PC-3 (cell line): Measurements from ENCODE around the gene COPRS. TPM values are rescaled to one million over a fixed set of nuclear protein-coding genes. Genes with fewer than 3 reads are reported as not detected.

Experiments used
- ATAC-seq: fragments of 200-7000 bp; cut with Tn5 transposase; 2 replicates; pipeline ENCODE4 v1.9.1; 2020; ENCODE audit warnings: mild to moderate bottlenecking, moderate library complexity
- BruUV-seq: library from RNA; stranded (reverse); fragments of 400-500 nt; replicated peaks from 2 replicates; lab custom pipeline; 2021; lab: Mats Ljungman, UMichigan
- CTCF ChIA-PET: fragments of 300-600 bp; sonication (Branson Sonifier 250); formaldehyde crosslinking; loops from one replicate; lab custom pipeline; 2022; ENCODE audit warnings: antibody characterized with exemption; lab: Charles Lee
- POLR2A ChIA-PET: fragments of 300-600 bp; sonication (Branson Sonifier 250); formaldehyde crosslinking; loops from one replicate; lab custom pipeline; 2022; ENCODE audit warnings: antibody characterized with exemption; ENCODE audit not compliant: unreplicated experiment; lab: Charles Lee
- DNase-seq: peaks from one replicate; pipeline ENCODE4 v3.0.0-alpha.2; 2015
- H2AFZ ChIP-seq: fragments of 300-600 bp; sonication (generic); 2 replicates; pipeline ENCODE4 v1.6.0; 2016; ENCODE audit warnings: antibody characterized with exemption, low read length
- H3F3A ChIP-seq: fragments of 300-600 bp; sonication (generic); one replicate; pipeline ENCODE4 v1.6.0; 2017; ENCODE audit warnings: antibody characterized with exemption, low read length, control low read depth, mild to moderate bottlenecking; ENCODE audit not compliant: unreplicated experiment
- H3K27ac ChIP-seq: fragments of 300-600 bp; sonication (generic); 2 replicates; pipeline ENCODE4 v1.5.1; 2016; ENCODE audit warnings: mild to moderate bottlenecking, low read length
- H3K27me3 ChIP-seq: fragments of 300-600 bp; sonication (generic); 2 replicates; pipeline ENCODE4 v1.6.1; 2016; ENCODE audit warnings: low read length, mixed read lengths
- H3K36me3 ChIP-seq: fragments of 300-600 bp; sonication (generic); 2 replicates; pipeline ENCODE4 v1.6.1; 2016; ENCODE audit warnings: low read depth, mixed run types, low read length, mixed read lengths
- H3K4me1 ChIP-seq: fragments of 300-600 bp; sonication (generic); 2 replicates; pipeline ENCODE4 v1.5.1; 2016; ENCODE audit warnings: low read length; ENCODE audit not compliant: insufficient read depth
- H3K4me2 ChIP-seq: fragments of 300-600 bp; sonication (generic); 2 replicates; pipeline ENCODE4 v1.6.0; 2016; ENCODE audit warnings: low read length
- H3K4me3 ChIP-seq: fragments of 300-600 bp; sonication (generic); 2 replicates; pipeline ENCODE4 v1.5.1; 2016; ENCODE audit warnings: mild to moderate bottlenecking, low read length, mixed read lengths
- H3K79me2 ChIP-seq: fragments of 300-600 bp; sonication (generic); 2 replicates; pipeline ENCODE4 v1.6.1; 2017; ENCODE audit warnings: low read length, mixed read lengths
- H3K9ac ChIP-seq: fragments of 300-600 bp; sonication (generic); 2 replicates; pipeline ENCODE4 v1.6.0; 2016; ENCODE audit warnings: mild to moderate bottlenecking, low read length
- H3K9me2 ChIP-seq: fragments of 300-600 bp; sonication (generic); replicated peaks from 2 replicates; pipeline ENCODE4 v1.6.1; 2016; ENCODE audit warnings: mixed run types, low read length, mixed read lengths
- H3K9me3 ChIP-seq: fragments of 300-600 bp; sonication (generic); 2 replicates; pipeline ENCODE4 v1.6.1; 2016; ENCODE audit warnings: low read length, mixed read lengths
- H4K20me1 ChIP-seq: fragments of 300-600 bp; sonication (generic); 2 replicates; pipeline ENCODE4 v1.6.1; 2016; ENCODE audit warnings: low read length, mixed read lengths
- EZH2 ChIP-seq: fragments of 300-600 bp; sonication (generic); IDR thresholded peaks from one replicate; pipeline ENCODE4 v1.6.1; 2017; ENCODE audit warnings: antibody characterized with exemption, mild to moderate bottlenecking, low read length; ENCODE audit not compliant: unreplicated experiment
- EZH2phosphoT487 ChIP-seq: fragments of 300-600 bp; sonication (generic); IDR thresholded peaks from 2 replicates; pipeline ENCODE4 v1.6.1; 2018; ENCODE audit warnings: mild to moderate bottlenecking, antibody characterized with exemption, low read length, borderline replicate concordance
- intact Hi-C: fragments of 100-400 bp; cut with micrococcal nuclease; formaldehyde crosslinking; loops from 2 replicates; pipeline ENCODE4 v1.9.0; 2023
- total RNA-seq: library from RNA; depleted of rRNA; stranded (reverse); fragments of >200 nt; gene quantifications from 2 replicates; pipeline ENCODE4 v1.2.3, GENCODE V29; 2014
- TF ChIP-seq, protein P1 (sequence below): fragments of 300-600 bp; sonication (generic); conservative IDR thresholded peaks from 2 replicates; pipeline ENCODE4 v1.5.1; 2017; ENCODE audit warnings: antibody characterized with exemption, low read depth, mild to moderate bottlenecking, low read length

The COPRS gene
- total RNA-seq, 1 experiment from 2014 or later: 79.0 TPM

DNA sequence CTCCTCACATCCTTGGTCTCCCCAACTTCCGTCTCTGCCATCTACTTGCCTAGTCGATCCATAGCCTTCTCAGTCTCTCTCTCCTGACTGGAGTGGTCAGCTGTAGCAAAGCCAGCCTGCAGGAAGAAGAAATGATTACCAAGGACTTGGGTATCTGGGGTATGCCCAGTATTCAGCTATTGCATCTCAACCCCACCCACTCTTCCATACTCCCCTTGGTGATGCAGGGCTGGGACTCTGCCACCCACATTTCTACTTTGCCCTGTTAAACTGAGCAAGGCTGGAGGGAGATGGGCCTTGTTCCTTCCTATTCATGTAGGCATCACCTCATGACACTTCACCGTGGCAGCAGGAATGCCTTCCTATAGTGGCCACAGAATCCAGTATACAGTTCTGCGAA is 2.3 kb downstream of the COPRS start:
- Histone ChIP-seq H3K27me3 (no peaks in the 10 kb centered on the region), H3K79me2 (peaks cover 23% of the 10 kb centered on the region), H2AFZ (no peak overlapping the region), H3K4me1 (peaks cover 11% of the 10 kb centered on the region), H3K9ac (no peak overlapping the region), H4K20me1 (0 out of 2 replicates have a peak, but pooled peaks cover 6% of the 10 kb centered on the region), H3K9me3 (no peaks in the 10 kb centered on the region), H3F3A (no peaks in the 10 kb centered on the region), H3K4me3 (no peak overlapping the region), H3K4me2 (peak overlapping the region; percentile 95; the same call in 1 of the 2 replicates), H3K27ac (no peak overlapping the region), H3K36me3 (no peaks in the 10 kb centered on the region), H3K9me2 (no peaks in the 10 kb centered on the region)
- TF ChIP-seq EZH2: no peak
- TF ChIP-seq, protein P1, sequence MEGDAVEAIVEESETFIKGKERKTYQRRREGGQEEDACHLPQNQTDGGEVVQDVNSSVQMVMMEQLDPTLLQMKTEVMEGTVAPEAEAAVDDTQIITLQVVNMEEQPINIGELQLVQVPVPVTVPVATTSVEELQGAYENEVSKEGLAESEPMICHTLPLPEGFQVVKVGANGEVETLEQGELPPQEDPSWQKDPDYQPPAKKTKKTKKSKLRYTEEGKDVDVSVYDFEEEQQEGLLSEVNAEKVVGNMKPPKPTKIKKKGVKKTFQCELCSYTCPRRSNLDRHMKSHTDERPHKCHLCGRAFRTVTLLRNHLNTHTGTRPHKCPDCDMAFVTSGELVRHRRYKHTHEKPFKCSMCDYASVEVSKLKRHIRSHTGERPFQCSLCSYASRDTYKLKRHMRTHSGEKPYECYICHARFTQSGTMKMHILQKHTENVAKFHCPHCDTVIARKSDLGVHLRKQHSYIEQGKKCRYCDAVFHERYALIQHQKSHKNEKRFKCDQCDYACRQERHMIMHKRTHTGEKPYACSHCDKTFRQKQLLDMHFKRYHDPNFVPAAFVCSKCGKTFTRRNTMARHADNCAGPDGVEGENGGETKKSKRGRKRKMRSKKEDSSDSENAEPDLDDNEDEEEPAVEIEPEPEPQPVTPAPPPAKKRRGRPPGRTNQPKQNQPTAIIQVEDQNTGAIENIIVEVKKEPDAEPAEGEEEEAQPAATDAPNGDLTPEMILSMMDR: no peak
- TF ChIP-seq EZH2phosphoT487: no peak
- no peak for DNase-seq
- no TSS peak for BruUV-seq
- intact Hi-C loops: no loop called here
- ATAC-seq: no peak
- POLR2A ChIA-PET: interaction anchor here (0.5 kb wide), 1 partner anchor 113 kb away, joined by 3 read pairs; no protein-coding TSS in a partner anchor
- CTCF ChIA-PET: no interaction called here

DNA sequence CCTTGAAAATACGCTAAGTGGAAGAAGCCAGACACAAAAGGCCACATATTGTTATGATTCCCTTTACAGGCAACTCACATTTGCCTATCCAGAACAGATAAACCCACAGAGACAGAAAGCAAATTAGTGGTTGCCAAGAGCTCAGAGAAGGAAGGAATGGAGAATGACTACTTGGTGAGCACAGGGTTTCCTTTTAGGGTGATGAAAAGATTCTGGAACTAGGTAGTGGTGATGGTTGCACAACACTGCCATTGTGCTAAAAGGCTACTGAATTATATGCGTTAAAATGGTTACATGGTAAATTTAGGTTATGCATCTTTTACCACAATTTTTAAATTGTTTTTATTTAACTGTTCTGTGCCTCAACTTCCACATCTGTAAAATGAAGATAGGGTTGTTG is 4.4 kb downstream of the COPRS start:
- no peak overlapping the region for H3K4me3 ChIP-seq
- POLR2A ChIA-PET: no interaction called here
- H3F3A ChIP-seq: no peaks in the 10 kb centered on the region
- H3K4me2 ChIP-seq: no peak overlapping the region
- peaks cover 23% of the 10 kb centered on the region for H3K79me2 ChIP-seq
- H3K9ac ChIP-seq: no peak overlapping the region
- no peak overlapping the region for H3K27ac ChIP-seq
- no TSS peak for BruUV-seq
- H2AFZ ChIP-seq: no peak overlapping the region
- intact Hi-C loops: no loop called here
- DNase-seq (no peak), ATAC-seq (no peak)
- TF ChIP-seq EZH2: no peak
- TF ChIP-seq, protein P1: no peak
- no peaks in the 10 kb centered on the region for H3K9me3 ChIP-seq
- no peaks in the 10 kb centered on the region for H3K9me2 ChIP-seq
- CTCF ChIA-PET: no interaction called here
- no peaks in the 10 kb centered on the region for H3K36me3 ChIP-seq
- H3K4me1 ChIP-seq: peaks cover 11% of the 10 kb centered on the region
- H3K27me3 ChIP-seq: no peaks in the 10 kb centered on the region
- 0 out of 2 replicates have a peak, but pooled peaks cover 6% of the 10 kb centered on the region for H4K20me1 ChIP-seq

DNA sequence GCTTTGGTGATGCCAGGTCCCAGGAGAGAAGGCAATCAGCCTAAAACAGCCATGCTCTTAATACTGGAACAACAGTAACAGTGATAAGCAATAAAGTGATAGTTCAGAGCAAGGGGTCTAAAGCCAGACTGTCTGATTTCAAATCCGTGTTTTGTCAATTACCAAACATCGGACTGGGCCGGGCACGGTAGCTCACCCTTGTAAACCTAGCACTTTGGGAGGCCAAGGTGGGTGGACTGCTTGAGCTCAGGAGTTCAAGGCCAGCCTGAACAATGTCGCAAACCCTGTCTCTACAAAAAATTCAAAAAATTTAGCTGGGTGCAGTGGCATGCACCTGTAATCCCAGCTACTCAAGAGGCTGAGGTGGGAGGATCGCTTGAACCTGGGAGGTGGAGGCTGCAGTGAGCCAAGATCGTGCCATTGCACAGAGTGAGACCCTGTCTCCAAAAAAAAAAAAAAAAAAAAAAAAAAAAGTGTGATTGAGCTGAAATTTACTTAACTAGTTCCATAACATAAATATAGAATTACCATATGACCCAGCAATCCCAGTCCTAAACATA is 5.1 kb downstream of the COPRS start:
- Histone ChIP-seq H3K9me2 (no peaks in the 10 kb centered on the region), H3K4me3 (no peak overlapping the region), H3K79me2 (peaks cover 23% of the 10 kb centered on the region), H3F3A (no peaks in the 10 kb centered on the region), H3K27ac (no peak overlapping the region), H2AFZ (no peak overlapping the region), H4K20me1 (0 out of 2 replicates have a peak, but pooled peaks cover 6% of the 10 kb centered on the region), H3K4me2 (no peak overlapping the region), H3K4me1 (peaks cover 11% of the 10 kb centered on the region), H3K9me3 (no peaks in the 10 kb centered on the region), H3K36me3 (no peaks in the 10 kb centered on the region), H3K27me3 (no peaks in the 10 kb centered on the region), H3K9ac (no peak overlapping the region)
- no TSS peak for BruUV-seq
- no peak for DNase-seq
- intact Hi-C loops: no loop called here
- POLR2A ChIA-PET: no interaction called here
- CTCF ChIA-PET: no interaction called here
- TF ChIP-seq EZH2: no peak
- TF ChIP-seq EZH2phosphoT487: no peak
- TF ChIP-seq, protein P1: no peak
- no peak for ATAC-seq
